HG02623 (cell line): ENCODE measurements around the gene CSPG4.
"Not testable (repeated sequence)": the region's sequence is repeated elsewhere in the genome, so short reads cannot be mapped to it uniquely, and the experiment has no call there.

Source experiments
- ATAC-seq: cut with Tn5 transposase; IDR thresholded peaks from one replicate; pipeline ENCODE4 v1.9.1; 2021; ENCODE audit warnings: moderate library complexity; ENCODE audit not compliant: unreplicated experiment

CSPG4 gene

GRCh38 chr15:75705375-75705774 lies 7.3 kb downstream of the CSPG4 start:
- not testable (repeated sequence) for ATAC-seq

- ATAC-seq, result no peak
Measured at GRCh38 chr15:75704618-75705017, 8.0 kb downstream of the CSPG4 start.

- ATAC-seq, result no peak
Measured at GRCh38 chr15:75704263-75704615, 8.4 kb downstream of the CSPG4 start.

GRCh38 chr15:75703440-75704262 lies 9.0 kb downstream of the CSPG4 start:
- not testable (repeated sequence) for ATAC-seq

GRCh38 chr15:75702436-75702835 lies 10.2 kb downstream of the CSPG4 start:
- ATAC-seq, result no peak

GRCh38 chr15:75701071-75702003 lies 11.3 kb downstream of the CSPG4 start:
- not testable (repeated sequence) for ATAC-seq

GRCh38 chr15:75699961-75700874 lies 12.4 kb downstream of the CSPG4 start:
- not testable (repeated sequence) for ATAC-seq

- ATAC-seq, result not testable (repeated sequence)
Measured at GRCh38 chr15:75699517-75699916, 13.1 kb downstream of the CSPG4 start.

GRCh38 chr15:75697974-75698747 lies 14.5 kb downstream of the CSPG4 start:
- ATAC-seq, result not testable (repeated sequence)

GRCh38 chr15:75697523-75697922 lies 15.1 kb downstream of the CSPG4 start:
- ATAC-seq, result no peak

- ATAC-seq, result no peak
Measured at GRCh38 chr15:75696854-75697259, 15.8 kb downstream of the CSPG4 start.

- no peak for ATAC-seq
Measured at GRCh38 chr15:75696311-75696720, 16.3 kb downstream of the CSPG4 start.

- ATAC-seq, result no peak
Measured at GRCh38 chr15:75695634-75696310, 16.9 kb downstream of the CSPG4 start.

GRCh38 chr15:75695220-75695619 lies 17.4 kb downstream of the CSPG4 start:
- no peak for ATAC-seq

- ATAC-seq, result no peak
Measured at GRCh38 chr15:75694241-75695182, 18.1 kb downstream of the CSPG4 start.

- no peak for ATAC-seq
Measured at GRCh38 chr15:75693501-75694240, 19.0 kb downstream of the CSPG4 start.

GRCh38 chr15:75693028-75693427 lies 19.6 kb downstream of the CSPG4 start:
- ATAC-seq, result not testable (repeated sequence)

GRCh38 chr15:75692311-75692710 lies 20.3 kb downstream of the CSPG4 start:
- ATAC-seq, result not testable (repeated sequence)
